Measurements from ENCODE around the gene FUBP1. TPM values are rescaled to one million over a fixed set of nuclear protein-coding genes. Genes with fewer than 3 reads are reported as not detected.

The FUBP1 gene
- total RNA-seq, 1 experiment from 2014 or later: 271 TPM

DNA sequence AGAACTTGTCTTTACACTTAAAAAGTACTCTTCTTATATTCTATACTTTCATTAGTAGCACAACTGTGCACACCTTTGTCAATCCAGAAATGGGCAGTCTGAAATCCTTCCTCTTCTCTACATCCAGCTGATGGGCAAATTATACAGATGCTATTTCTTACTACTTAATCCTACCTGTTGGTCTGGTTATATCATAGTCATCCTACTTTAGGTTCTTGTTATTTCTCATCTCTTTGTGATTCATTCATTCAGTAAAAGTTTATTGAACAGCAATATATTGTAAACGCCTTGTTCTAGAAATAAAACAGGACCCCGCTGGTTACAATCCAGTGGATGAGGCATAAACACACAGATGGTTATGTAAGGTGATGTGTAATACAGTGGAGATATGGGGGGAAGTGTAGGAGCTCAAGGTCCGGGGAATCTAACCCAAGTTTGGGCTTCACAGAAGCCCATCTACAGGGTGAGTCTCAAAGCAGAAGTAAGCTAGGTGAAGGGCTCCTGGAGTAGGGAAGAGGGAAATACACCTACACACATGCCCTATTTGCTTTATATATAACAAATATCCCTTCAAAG, 11.8 kb upstream of the FUBP1 start:
- H3K4me1 ChIP-seq (ENCODE audit: insufficient read depth, low read length): no peaks in the 10 kb centered on the region
- H3K56ac ChIP-seq (ENCODE audit: insufficient read length, low read depth, low read length): no peak overlapping the region
- H2AFZ ChIP-seq (ENCODE audit: low read length): no peak overlapping the region
- peaks cover 6% of the 10 kb centered on the region for H3K79me1 ChIP-seq (ENCODE audit: insufficient read depth, low read depth, low read length, poor library complexity, severe bottlenecking)
- H2BK5ac ChIP-seq (ENCODE audit: insufficient read length, low read length): no peak overlapping the region
- DNase-seq: no peak
- H3K9me3 Mint-ChIP-seq: no peaks in the 10 kb centered on the region
- no peaks in the 10 kb centered on the region for H4K20me1 ChIP-seq (ENCODE audit: control insufficient read depth, insufficient read depth, insufficient read length)
- no peak overlapping the region for H2BK15ac ChIP-seq (ENCODE audit: low read depth, low read length)
- H3T11ph ChIP-seq (ENCODE audit: low read length): no peak overlapping the region
- no peak overlapping the region for H4K91ac ChIP-seq (ENCODE audit: insufficient read length, low read depth, low read length)
- H3K4me3 Mint-ChIP-seq: no peak overlapping the region
- H3K36me3 Mint-ChIP-seq (ENCODE audit: insufficient read depth in 1 of 3, low read depth in 3 of 3): peaks cover 4 to 20% (median 17%) of the 10 kb centered on the region in 3 experiments
- H4K5ac ChIP-seq (ENCODE audit: insufficient read length, low read depth, low read length): no peak overlapping the region
- no peak overlapping the region for H3K4me2 ChIP-seq (ENCODE audit: insufficient read depth, insufficient read length, low read length)
- WGBS (ENCODE audit: extremely low coverage, insufficient read length, low lambda C conversion rate): no CpG with 5 or more reads among the region's 3 CpGs
- no peak overlapping the region for H3K23ac ChIP-seq (ENCODE audit: insufficient read length, low read depth, low read length)
- H3K27ac Mint-ChIP-seq: peak overlapping the region in 1 of 3 experiments; percentile 36; a peak in 1 of 7 replicates
- no peaks in the 10 kb centered on the region for H3K27me3 Mint-ChIP-seq (ENCODE audit: low read depth)
- H3K27me3 ChIP-seq (ENCODE audit: insufficient read depth, low read length): no peaks in the 10 kb centered on the region
- no peak overlapping the region for H3K18ac ChIP-seq (ENCODE audit: insufficient read length, low read depth, low read length)
- H3K14ac ChIP-seq (ENCODE audit: insufficient read depth, low read length): no peak overlapping the region
- H2BK12ac ChIP-seq (ENCODE audit: insufficient read length, low read depth, low read length): no peak overlapping the region
- H3K4me1 Mint-ChIP-seq: peaks cover 19 to 24% of the 10 kb centered on the region in 2 experiments
- no peak overlapping the region for H3K4ac ChIP-seq (ENCODE audit: low read depth, low read length)
- H3K9me3 ChIP-seq (ENCODE audit: control insufficient read depth, low read depth, low read length): no peaks in the 10 kb centered on the region
- H3K23me2 ChIP-seq (ENCODE audit: insufficient read length, low read depth, low read length, poor library complexity, severe bottlenecking): no peaks in the 10 kb centered on the region
- no peak overlapping the region for H3K27ac ChIP-seq (ENCODE audit: insufficient read length, low read depth, low read length)
- TF ChIP-seq, protein P1, sequence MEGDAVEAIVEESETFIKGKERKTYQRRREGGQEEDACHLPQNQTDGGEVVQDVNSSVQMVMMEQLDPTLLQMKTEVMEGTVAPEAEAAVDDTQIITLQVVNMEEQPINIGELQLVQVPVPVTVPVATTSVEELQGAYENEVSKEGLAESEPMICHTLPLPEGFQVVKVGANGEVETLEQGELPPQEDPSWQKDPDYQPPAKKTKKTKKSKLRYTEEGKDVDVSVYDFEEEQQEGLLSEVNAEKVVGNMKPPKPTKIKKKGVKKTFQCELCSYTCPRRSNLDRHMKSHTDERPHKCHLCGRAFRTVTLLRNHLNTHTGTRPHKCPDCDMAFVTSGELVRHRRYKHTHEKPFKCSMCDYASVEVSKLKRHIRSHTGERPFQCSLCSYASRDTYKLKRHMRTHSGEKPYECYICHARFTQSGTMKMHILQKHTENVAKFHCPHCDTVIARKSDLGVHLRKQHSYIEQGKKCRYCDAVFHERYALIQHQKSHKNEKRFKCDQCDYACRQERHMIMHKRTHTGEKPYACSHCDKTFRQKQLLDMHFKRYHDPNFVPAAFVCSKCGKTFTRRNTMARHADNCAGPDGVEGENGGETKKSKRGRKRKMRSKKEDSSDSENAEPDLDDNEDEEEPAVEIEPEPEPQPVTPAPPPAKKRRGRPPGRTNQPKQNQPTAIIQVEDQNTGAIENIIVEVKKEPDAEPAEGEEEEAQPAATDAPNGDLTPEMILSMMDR (conservative IDR thresholded peaks at IDR 0.05): no peak
- H2BK20ac ChIP-seq (ENCODE audit: low read depth, low read length, poor library complexity, severe bottlenecking): no peak overlapping the region
- H4K8ac ChIP-seq (replicated peaks; ENCODE audit: insufficient read length, low read depth, low read length): no peak overlapping the region
- H2AK5ac ChIP-seq (ENCODE audit: insufficient read length, low read length): no peak overlapping the region
- H2BK120ac ChIP-seq (ENCODE audit: low read depth, low read length, poor library complexity, severe bottlenecking): no peak overlapping the region
- no peak overlapping the region for H3K9ac ChIP-seq (ENCODE audit: extremely low read depth, insufficient read length, low read length)
- H3K79me2 ChIP-seq (ENCODE audit: insufficient read depth, low read length): peaks cover 9% of the 10 kb centered on the region; the same call in 1 of the 2 replicates

Data from H9 (cell line).